T-cell (primary cell): ENCODE measurements around the gene UGT2B17. TPM values are rescaled to one million over a fixed set of nuclear protein-coding genes. Genes with fewer than 3 reads are reported as not detected.
A peak's percentile ranks its signal among the peaks of the same experiment; 100 is the strongest.

Experiments used
- ATAC-seq, 4 experiments: fragments of 200-7000 bp in 3 of 4; fragments of 150-1000 bp in 1 of 4; cut with Tn5 transposase; replicated peaks in 1 of 4; 1 replicate in 3 of 4; 2 replicates in 1 of 4; pipeline ENCODE4 v1.10.0; 2021; ENCODE audit warnings: moderate library complexity in 3 of 4, mild to moderate bottlenecking in 2 of 4, moderate number of reproducible peaks in 1 of 4
- CTCF ChIA-PET, 2 donors: fragments of 300-600 bp; sonication (Branson Sonifier 250); formaldehyde crosslinking; loops; one replicate each; lab custom pipeline; 2022; ENCODE audit warnings: antibody characterized with exemption in 2 of 2; lab: Charles Lee
- POLR2A ChIA-PET, 2 donors: fragments of 300-600 bp; sonication (Branson Sonifier 250); formaldehyde crosslinking; loops; one replicate each; lab custom pipeline; 2022; ENCODE audit warnings: antibody characterized with exemption in 2 of 2; lab: Charles Lee
- DNase-seq, 35 experiments: peaks; one replicate each; pipeline versions ENCODE4 v3.0.0 to v3.0.0-alpha.2; 2013 to 2023
- H3K27ac ChIP-seq: one replicate; pipeline ENCODE4 v1.5.1; 2013; ENCODE audit warnings: low read length
- H3K27me3 ChIP-seq, 2 experiments: replicated peaks in 1 of 2; 1 replicate in 1 of 2; 2 replicates in 1 of 2; pipeline versions ENCODE4 v1.6.1 to v1.7.0; 2013; ENCODE audit warnings: low read length in 1 of 2, mixed read lengths in 1 of 2; ENCODE audit not compliant: control insufficient read depth in 2 of 2, insufficient read depth in 2 of 2; ENCODE audit errors: extremely low read depth in 1 of 2
- H3K36me3 ChIP-seq, 2 donors: 1 replicate in 1 of 2; 2 replicates in 1 of 2; pipeline versions ENCODE4 v1.6.1 to v1.7.0; 2013; ENCODE audit warnings: low read length in 1 of 2; ENCODE audit not compliant: control insufficient read depth in 2 of 2, insufficient read depth in 1 of 2; ENCODE audit errors: extremely low read depth in 1 of 2
- H3K4me1 ChIP-seq, 2 experiments: 1 replicate in 1 of 2; 2 replicates in 1 of 2; pipeline versions ENCODE4 v1.6.1 to v1.7.0; 2013; ENCODE audit warnings: low read length in 2 of 2, mixed read lengths in 1 of 2; ENCODE audit not compliant: insufficient read depth in 2 of 2, control insufficient read depth in 1 of 2; ENCODE audit errors: extremely low read depth in 1 of 2
- H3K4me3 ChIP-seq, 2 donors: 1 replicate in 1 of 2; 2 replicates in 1 of 2; pipeline versions ENCODE4 v1.5.1 to v1.7.0; 2013; ENCODE audit warnings: mild to moderate bottlenecking in 2 of 2, low read length in 1 of 2, moderate library complexity in 1 of 2; ENCODE audit not compliant: control insufficient read depth in 1 of 2; ENCODE audit errors: extremely low read depth in 1 of 2
- H3K9me3 ChIP-seq: 2 replicates; pipeline ENCODE4 v1.7.0; 2013
- H3K27ac Mint-ChIP-seq, 2 donors: one replicate each; pipeline ENCODE4 v1.8.0; 2020 to 2021; ENCODE audit warnings: mild to moderate bottlenecking in 2 of 2, mixed read lengths in 2 of 2
- H3K27me3 Mint-ChIP-seq, 2 donors: one replicate each; pipeline ENCODE4 v1.8.0; 2021 to 2022; ENCODE audit warnings: mixed read lengths in 2 of 2
- H3K36me3 Mint-ChIP-seq: one replicate; pipeline ENCODE4 v1.8.0; 2021; ENCODE audit warnings: mixed read lengths
- H3K4me1 Mint-ChIP-seq, 3 donors: one replicate each; pipeline ENCODE4 v1.8.0; 2020 to 2022; ENCODE audit warnings: mixed read lengths in 3 of 3, mild to moderate bottlenecking in 1 of 3
- H3K4me3 Mint-ChIP-seq, 3 donors: one replicate each; pipeline ENCODE4 v1.8.0; 2020 to 2022; ENCODE audit warnings: mild to moderate bottlenecking in 3 of 3, mixed read lengths in 3 of 3, moderate library complexity in 3 of 3
- H3K9me3 Mint-ChIP-seq, 3 donors: one replicate each; pipeline ENCODE4 v1.8.0; 2020 to 2022; ENCODE audit warnings: mixed read lengths in 3 of 3
- WGBS: methylation state at CpG from one replicate; pipeline ENCODE4 v1.1.5; 2013; ENCODE audit warnings: missing lambda C conversion rate; ENCODE audit not compliant: insufficient coverage; 5-methylcytosine and 5-hydroxymethylcytosine counted together
- total RNA-seq, 35 experiments: library from RNA in 6 of 35; stranded (reverse) in 6 of 35; fragments of 120-200 nt in 1 of 35; gene quantifications; one replicate each; pipeline versions ENCODE4 v1.2.1 to v1.2.4 and lab custom pipeline; 2013 to 2026

UGT2B17 gene
- total RNA-seq, 5 donors from 2014 or later (not counting 1 experiment from before 2014, with no cell fraction given) = 0.18 to 0.35 TPM; not detected in 3

DNA sequence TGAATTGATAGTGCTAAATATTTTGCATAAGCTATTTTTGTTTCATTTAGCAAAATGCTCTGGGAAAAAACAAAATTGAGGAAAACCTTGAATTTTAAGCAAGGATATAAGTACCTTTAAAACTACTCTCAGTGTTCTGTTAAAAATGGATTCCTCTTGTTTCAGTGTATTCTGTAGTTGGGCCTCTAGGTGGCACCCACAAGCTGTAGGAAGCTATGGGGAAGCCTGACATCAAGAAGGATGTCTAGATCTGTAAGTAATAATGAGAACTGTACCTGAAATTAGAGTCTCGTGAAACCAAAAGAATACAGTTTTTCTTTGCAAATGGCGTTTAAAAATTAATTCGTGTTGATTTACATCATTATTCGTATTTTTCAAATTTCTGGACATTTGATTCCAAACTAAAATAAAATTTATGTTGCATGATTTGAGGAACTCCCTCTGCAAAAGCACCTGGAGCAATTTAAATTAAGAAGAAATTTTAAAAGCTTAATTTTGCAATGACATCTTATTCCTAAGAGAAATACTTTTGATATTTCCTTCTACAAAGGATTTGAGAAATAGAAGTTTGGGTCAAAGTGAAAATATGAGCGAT, 77.6 kb downstream of the UGT2B17 start:
- Histone ChIP-seq H3K4me1 (peaks cover 0 to 2% of the 10 kb centered on the region in 2 experiments), H3K27me3 (no peaks in the 10 kb centered on the region), H3K9me3 (no peaks in the 10 kb centered on the region), H3K4me3 (no peak overlapping the region), H3K27ac (no peak overlapping the region), H3K36me3 (no peaks in the 10 kb centered on the region)
- peaks cover 7 to 12% (median 12%) of the 10 kb centered on the region in 3 donors for H3K4me1 Mint-ChIP-seq
- no peak overlapping the region for H3K27ac Mint-ChIP-seq
- H3K9me3 Mint-ChIP-seq = no peaks in the 10 kb centered on the region
- ChIA-PET POLR2A (no interaction called here), CTCF (interaction anchor here (0.6 to 1.5 kb wide), 8 partner anchors 11 to 1382 kb away, joined by 3 to 7 read pairs (median 4); no protein-coding TSS in a partner anchor)
- peaks cover 0 to 1% of the 10 kb centered on the region in 2 donors for H3K27me3 Mint-ChIP-seq
- peak; percentile 14 to 72 (median 41) for DNase-seq
- no CpG with 5 or more reads among the region's 5 CpGs for WGBS
- peak; percentile 81 to 89 (median 87) for ATAC-seq
- no peaks in the 10 kb centered on the region for H3K36me3 Mint-ChIP-seq
- no peak overlapping the region for H3K4me3 Mint-ChIP-seq

- no peaks in the 10 kb centered on the region for H3K36me3 Mint-ChIP-seq
- no peak for DNase-seq
- no peak for ATAC-seq
- Histone ChIP-seq H3K27me3 (no peaks in the 10 kb centered on the region), H3K36me3 (no peaks in the 10 kb centered on the region), H3K4me1 (peaks cover 0 to 2% of the 10 kb centered on the region in 2 experiments), H3K4me3 (no peak overlapping the region), H3K9me3 (no peaks in the 10 kb centered on the region), H3K27ac (no peak overlapping the region)
- peaks cover 0 to 1% of the 10 kb centered on the region in 2 donors for H3K27me3 Mint-ChIP-seq
- no peak overlapping the region for H3K27ac Mint-ChIP-seq
- CTCF ChIA-PET = interaction anchor here in 1 of 2 donors (0.7 kb wide), 1 partner anchor 21 kb away, joined by 3 read pairs; no protein-coding TSS in a partner anchor
- POLR2A ChIA-PET = interaction anchor here in 1 of 2 donors (0.7 kb wide), 1 partner anchor 20 kb away, joined by 3 read pairs; no protein-coding TSS in a partner anchor
- WGBS = 33% methylated on average over 1 of the region's 1 CpG
- peaks cover 7 to 12% (median 12%) of the 10 kb centered on the region in 3 donors for H3K4me1 Mint-ChIP-seq
- no peaks in the 10 kb centered on the region for H3K9me3 Mint-ChIP-seq
- no peak overlapping the region for H3K4me3 Mint-ChIP-seq
Measured at GRCh38 chr4:68494688-68495087, 81.4 kb downstream of the UGT2B17 start.

DNA sequence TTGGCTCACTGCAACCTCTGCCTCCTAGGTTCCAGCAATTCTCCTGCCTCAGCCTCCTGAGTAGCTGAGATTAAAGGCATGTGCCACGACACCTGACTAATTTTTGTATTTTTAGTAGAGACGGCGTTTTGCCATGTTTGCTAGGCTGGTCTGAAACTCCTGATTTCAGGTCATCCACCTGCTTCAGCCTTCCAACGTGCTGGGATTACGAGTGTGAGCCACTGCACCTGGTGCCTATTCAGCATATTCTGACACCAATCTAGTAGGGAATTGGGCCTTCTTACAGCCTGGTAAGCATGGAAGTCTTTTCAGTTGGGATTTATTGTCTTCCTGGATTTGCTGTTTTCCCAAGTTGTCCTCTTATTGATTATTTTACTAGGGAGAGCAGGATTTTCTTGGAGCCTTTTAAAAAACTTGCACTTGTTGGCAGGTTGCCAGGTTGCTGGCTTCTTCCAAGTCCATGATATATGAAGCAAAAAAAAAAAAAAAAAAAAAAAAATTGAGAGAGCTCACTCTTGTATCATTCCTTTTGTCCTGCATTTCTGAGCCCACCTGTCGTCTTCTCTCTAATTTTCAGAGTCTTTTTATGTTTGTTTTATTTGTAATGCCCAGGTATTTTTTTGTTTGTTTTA, 85.2 kb downstream of the UGT2B17 start:
- CTCF ChIA-PET = interaction anchor here in 1 of 2 donors (0.6 kb wide), 2 partner anchors 9 to 98 kb away, joined by 3 to 5 read pairs; no protein-coding TSS in a partner anchor

GRCh38 chr4:68489338-68489737, 86.8 kb downstream of the UGT2B17 start:
- ChIA-PET POLR2A (no interaction called here), CTCF (no interaction called here)
- H3K9me3 Mint-ChIP-seq = no peaks in the 10 kb centered on the region
- no peaks in the 10 kb centered on the region for H3K9me3 ChIP-seq
- peaks cover 2 to 10% (median 5%) of the 10 kb centered on the region in 3 donors for H3K4me1 Mint-ChIP-seq
- no peak overlapping the region for H3K27ac Mint-ChIP-seq
- H3K27ac ChIP-seq = no peak overlapping the region
- no peaks in the 10 kb centered on the region for H3K36me3 Mint-ChIP-seq
- H3K4me1 ChIP-seq = no peaks in the 10 kb centered on the region
- H3K36me3 ChIP-seq = no peaks in the 10 kb centered on the region
- ATAC-seq (no peak), DNase-seq (no peak)
- no peak overlapping the region for H3K4me3 ChIP-seq
- no peak overlapping the region for H3K4me3 Mint-ChIP-seq
- 64% methylated on average over 4 of the region's 5 CpGs for WGBS
- H3K27me3 Mint-ChIP-seq = peaks cover 1 to 4% of the 10 kb centered on the region in 2 donors
- H3K27me3 ChIP-seq = no peaks in the 10 kb centered on the region

More for the DNA sequence above, 85.2 kb downstream of the UGT2B17 start:
- no peak for ATAC-seq
- WGBS = 94% methylated on average over 5 of the region's 6 CpGs
- Mint-ChIP-seq H3K27ac (no peak overlapping the region), H3K36me3 (no peaks in the 10 kb centered on the region), H3K4me3 (no peak overlapping the region), H3K9me3 (no peaks in the 10 kb centered on the region), H3K27me3 (peaks cover 1% of the 10 kb centered on the region in 2 donors), H3K4me1 (peaks cover 5 to 18% (median 12%) of the 10 kb centered on the region in 3 donors)
- POLR2A ChIA-PET = no interaction called here
- DNase-seq = peak in 1 of 35 experiments; percentile 4
- no peak overlapping the region for H3K4me3 ChIP-seq
- H3K9me3 ChIP-seq = no peaks in the 10 kb centered on the region
- no peaks in the 10 kb centered on the region for H3K27me3 ChIP-seq
- H3K36me3 ChIP-seq = no peaks in the 10 kb centered on the region
- H3K27ac ChIP-seq = no peak overlapping the region
- H3K4me1 ChIP-seq = peaks cover 0 to 2% of the 10 kb centered on the region in 2 experiments

Other genes starting within 250 kb of the UGT2B17 start
- 100 to 1,000 TPM; 163 to 233 (median 171) TPM for gene YTHDC1, start 226.2 kb downstream of the UGT2B17 start, total RNA-seq
- gene TMPRSS11E, start 128.9 kb downstream of the UGT2B17 start, total RNA-seq = under 1 TPM in 1 of 5 donors, not detected in 4; 0.26 TPM
- under 1 TPM in 3 of 5 donors, not detected in 2; 0.19 to 0.44 (median 0.20) TPM for gene UGT2B15, start 94.3 kb upstream of the UGT2B17 start, total RNA-seq
- under 1 TPM in 1 of 5 donors, not detected in 4; 0.16 TPM for gene UGT2B10, start 239.7 kb upstream of the UGT2B17 start, total RNA-seq